Measurements from ENCODE around the gene SGIP1. TPM values are rescaled to one million over a fixed set of nuclear protein-coding genes. Genes with fewer than 3 reads are reported as not detected.

Gene SGIP1
- total and polyA plus RNA-seq, 2 of the 8 experiments (the other 6 are each of a cell fraction or from before 2014, with no cell fraction given): 1.4 to 2.1 TPM

- H3K36me3 ChIP-seq (ENCODE audit: control insufficient read depth in 2 of 4, insufficient read depth in 4 of 4, low read length in 3 of 4): no peaks in the 10 kb centered on the region
- no peak overlapping the region for H3K56ac ChIP-seq (replicated peaks; ENCODE audit: insufficient read length, low read depth, low read length)
- WGBS, 2 experiments (ENCODE audit: extremely low coverage in 1 of 2, insufficient coverage in 1 of 2, insufficient read length in 1 of 2, insufficient replicate concordance in 2 of 2, low coverage in 1 of 2, low lambda C conversion rate in 2 of 2, missing lambda C conversion rate in 1 of 2): 91% methylated on average over 4 of the region's 4 CpGs; no CpG with 5 or more reads in 1 of the 2 experiments
- no peak overlapping the region for H4K5ac ChIP-seq (ENCODE audit: insufficient read length, low read depth, low read length)
- no peaks in the 10 kb centered on the region for H3K79me1 ChIP-seq (ENCODE audit: low read depth, low read length)
- CTCF ChIA-PET (ENCODE audit: partially characterized antibody): interaction anchor here (0.8 to 1.0 kb wide), 2 partner anchors 11 to 24 kb away, joined by 3 to 4 read pairs; no protein-coding TSS in a partner anchor
- no peak overlapping the region for H2AFZ ChIP-seq (ENCODE audit: low read length)
- DNase-seq (ENCODE audit: low read depth in 1 of 2, low spot score in 2 of 2) (no peak), FAIRE-seq (no peak)
- no peak overlapping the region for H3K23ac ChIP-seq (ENCODE audit: insufficient read length)
- no peak overlapping the region for H3K27ac ChIP-seq (ENCODE audit: low read depth, low read length)
- no peak overlapping the region for H3K14ac ChIP-seq (ENCODE audit: insufficient read length)
- no peaks in the 10 kb centered on the region for H3K9me3 ChIP-seq (ENCODE audit: insufficient read depth in 2 of 2, low read depth in 1 of 2, low read length in 1 of 2)
- no peak overlapping the region for H2BK20ac ChIP-seq (ENCODE audit: low read length)
- no peak overlapping the region for H3K4me3 ChIP-seq (ENCODE audit: extremely low read depth in 1 of 4, insufficient read depth in 2 of 4, low read depth in 3 of 4, low read length in 4 of 4)
- no peak overlapping the region for H3K4me2 ChIP-seq (ENCODE audit: insufficient read depth in 1 of 2, low read depth in 2 of 2, low read length in 2 of 2)
- no peaks in the 10 kb centered on the region for H3K23me2 ChIP-seq (ENCODE audit: low read depth, low read length)
- peaks cover 0 to 11% (median 3%) of the 10 kb centered on the region in 4 experiments; a peak in 4 of 7 replicates for H3K4me1 ChIP-seq (replicated peaks in 1 of 4; ENCODE audit: control insufficient read depth in 3 of 4, insufficient read depth in 4 of 4, low read length in 3 of 4)
- H4K91ac ChIP-seq (replicated peaks; ENCODE audit: insufficient read length, low read length): no peak overlapping the region
- H3K18ac ChIP-seq (ENCODE audit: extremely low read depth, low read length): no peak overlapping the region
- no peaks in the 10 kb centered on the region for H3K79me2 ChIP-seq (ENCODE audit: control insufficient read depth in 1 of 2, insufficient read depth in 2 of 2, low read length in 2 of 2)
- no peak overlapping the region for H3K9ac ChIP-seq (replicated peaks in 1 of 4; ENCODE audit: extremely low read depth in 1 of 4, low read depth in 3 of 4, low read length in 3 of 4)
- H2BK120ac ChIP-seq (replicated peaks; ENCODE audit: low read depth, low read length): no peak overlapping the region
- H3K27me3 ChIP-seq (replicated peaks in 1 of 4; ENCODE audit: control insufficient read depth in 3 of 4, extremely low read depth in 1 of 4, insufficient read depth in 3 of 4, low read length in 3 of 4): no peaks in the 10 kb centered on the region
- no peak overlapping the region for H4K8ac ChIP-seq (ENCODE audit: extremely low read depth, insufficient read depth, low read length)
- H2BK5ac ChIP-seq (ENCODE audit: low read depth, low read length): no peak overlapping the region
- H2BK12ac ChIP-seq (ENCODE audit: low read depth, low read length): no peak overlapping the region
- POLR2A ChIA-PET (ENCODE audit: partially characterized antibody): interaction anchor here (0.6 kb wide), 1 partner anchor 27 kb away, joined by 3 read pairs; no protein-coding TSS in a partner anchor
- H3K4ac ChIP-seq (replicated peaks; ENCODE audit: insufficient read length, low read depth, low read length): no peak overlapping the region
- no peaks in the 10 kb centered on the region for H4K20me1 ChIP-seq (replicated peaks in 1 of 2; ENCODE audit: control insufficient read depth in 1 of 2, insufficient read depth in 2 of 2, low read length in 2 of 2)
- no peak overlapping the region for H2BK15ac ChIP-seq (ENCODE audit: low read length)
- H2AK5ac ChIP-seq (ENCODE audit: low read depth, low read length): no peak overlapping the region
- TF ChIP-seq KDM1A (IDR thresholded peaks at IDR 0.05; ENCODE audit: borderline replicate concordance, low read length) (no peak), HDAC6 (IDR thresholded peaks at IDR 0.05; ENCODE audit: low read depth, low read length) (no peak), CBX5 (IDR thresholded peaks at IDR 0.05; ENCODE audit: low read depth, low read length) (no peak), CHD2 (IDR thresholded peaks at IDR 0.05; ENCODE audit: low read length) (no peak), MAFK (IDR thresholded peaks at IDR 0.05; ENCODE audit: low read depth, low read length) (no peak), SP4 (IDR thresholded peaks at IDR 0.05; ENCODE audit: low read length) (no peak), SRF (IDR thresholded peaks at IDR 0.05; ENCODE audit: low read depth, low read length) (no peak), ZNF274 (IDR thresholded peaks at IDR 0.05; ENCODE audit: borderline replicate concordance, extremely low read depth, low read length) (no peak), TCF12 (IDR thresholded peaks at IDR 0.05; ENCODE audit: low read depth, low read length) (no peak), PHF8 (conservative IDR thresholded peaks at IDR 0.05; ENCODE audit: low read depth, low read length) (no peak), SP2 (IDR thresholded peaks at IDR 0.05; ENCODE audit: low read length) (no peak), USF2 (IDR thresholded peaks at IDR 0.05; ENCODE audit: low read length) (no peak), EP300 (IDR thresholded peaks at IDR 0.05; ENCODE audit: borderline replicate concordance in 1 of 2, low read depth in 2 of 2, low read length in 2 of 2) (no peak), BCL11A (IDR thresholded peaks at IDR 0.05; ENCODE audit: low read depth in 2 of 2, low read length in 2 of 2) (no peak)
These were observed 25.6 kb downstream of the SGIP1 start for GRCh38 chr1:66559517-66559916.
